ENCODE results near the gene LLGL2. TPM values are rescaled to one million over a fixed set of nuclear protein-coding genes. Genes with fewer than 3 reads are reported as not detected.

The LLGL2 gene
- total and polyA plus RNA-seq, 10 of the 15 experiments (the other 5 are each of a cell fraction or from before 2014, with no cell fraction given), result 0.21 to 9.9 (median 4.5) TPM

- Histone ChIP-seq H3K9ac (ENCODE audit: control insufficient read depth, insufficient read depth, low read length) (peak overlapping the region; percentile 56; the same call in 1 of the 2 replicates), H3K27ac (ENCODE audit: control insufficient read depth, insufficient read depth) (no peak overlapping the region), H3K9me3 (replicated peaks; ENCODE audit: control insufficient read depth, insufficient read depth, low read length) (no peaks in the 10 kb centered on the region), H2AFZ (ENCODE audit: control insufficient read depth, low read depth, low read length) (peak overlapping the region; percentile 22), H3K4me2 (ENCODE audit: control insufficient read depth, insufficient read depth) (peak overlapping the region; percentile 91), H3K36me3 (ENCODE audit: control insufficient read depth in 2 of 2, insufficient read depth in 2 of 2, low read length in 1 of 2) (peaks cover 0 to 2% of the 10 kb centered on the region in 2 experiments; a peak in 3 of 4 replicates), H3K4me1 (ENCODE audit: control insufficient read depth, insufficient read depth, low read length) (0 out of 2 replicates have a peak, but pooled peaks cover 7% of the 10 kb centered on the region), H3K79me2 (ENCODE audit: control insufficient read depth, insufficient read depth, low read length) (no peaks in the 10 kb centered on the region), H3K27me3 (replicated peaks in 1 of 2; ENCODE audit: control insufficient read depth in 2 of 2, insufficient read depth in 2 of 2, low read length in 1 of 2) (peaks cover 0 to 6% of the 10 kb centered on the region in 2 experiments; a peak in 2 of 4 replicates), H4K20me1 (ENCODE audit: control insufficient read depth, insufficient read depth) (no peaks in the 10 kb centered on the region), H3K4me3 (peak overlapping the region; percentile 84)
- no peak for ATAC-seq
- FAIRE-seq, result no peak
- CTCF ChIA-PET, result interaction anchor here (0.8 to 1.4 kb wide), 7 partner anchors 10 to 264 kb away, joined by 3 to 11 read pairs (median 4); partner anchors contain the start of gene TSEN54
- no peak for DNase-seq (ENCODE audit: low read depth, low spot score)
- intact Hi-C loops (cut with micrococcal nuclease; ENCODE audit: unreplicated experiment), result no loop called here
- RAD21 ChIA-PET (ENCODE audit: unreplicated experiment), result interaction anchor here (0.8 to 1.2 kb wide), 5 partner anchors 9 to 237 kb away, joined by 3 to 14 read pairs (median 5); partner anchors contain the start of genes SLC25A19, SMIM5 and TSEN54
- in situ Hi-C loops (cut with MboI), result no loop called here
- POLR2A ChIA-PET, result interaction anchor here (0.7 to 1.1 kb wide), 4 partner anchors 9 to 162 kb away, joined by 3 to 5 read pairs (median 4); partner anchors contain the start of gene TSEN54
- SMC1A ChIA-PET (ENCODE audit: uncharacterized antibody, unreplicated experiment), result interaction anchor here (0.7 to 1.4 kb wide), 2 partner anchors 9 to 10 kb away, joined by 3 to 8 read pairs; partner anchors contain the start of gene TSEN54
- BruUV-seq (replicated peaks), result no TSS peak
- 6% methylated on average over 59 of the region's 60 CpGs for WGBS (ENCODE audit: insufficient coverage, insufficient replicate concordance, low lambda C conversion rate, missing lambda C conversion rate)
- TF ChIP-seq CHD1 (IDR thresholded peaks at IDR 0.05; ENCODE audit: low read depth, low read length), result no peak
- TF ChIP-seq BACH1 (IDR thresholded peaks at IDR 0.05; ENCODE audit: borderline replicate concordance), result 0 out of 2 replicates have a peak, but pooled peaks have one; percentile 2
- peak; percentile 26; the same call in 1 of the 2 replicates for TF ChIP-seq IKZF1 (conservative IDR thresholded peaks at IDR 0.05)
- TF ChIP-seq LARP7 (IDR thresholded peaks at IDR 0.05), result peak; percentile 26; the same call in 1 of the 2 replicates
- TF ChIP-seq PBX3 (IDR thresholded peaks at IDR 0.05; ENCODE audit: insufficient replicate concordance, low read depth, low read length), result no peak
- TF ChIP-seq HSF1 (IDR thresholded peaks at IDR 0.05; ENCODE audit: low read depth, low read length), result no peak
- 0 out of 2 replicates have a peak, but pooled peaks have one; percentile 5 for TF ChIP-seq NKRF (conservative IDR thresholded peaks at IDR 0.05)
Measured at GRCh38 chr17:75525806-75526554, 483 bp downstream of the LLGL2 start.
